Activated naive CD4-positive, alpha-beta T cell treated with anti-CD3 and anti-CD28 coated beads for 36 hours (primary cell): Measurements from ENCODE around the gene FLNC. TPM values are rescaled to one million over a fixed set of nuclear protein-coding genes. Genes with fewer than 3 reads are reported as not detected.

ENCODE experiments used
- CTCF ChIA-PET: fragments of 350-600 bp; sonication (Branson Sonifier 250); formaldehyde crosslinking; loops from one replicate; lab custom pipeline; 2021; ENCODE audit warnings: antibody characterized with exemption; lab: Charles Lee
- DNase-seq: peaks from one replicate; pipeline ENCODE4 v3.0.0-alpha.2; 2020
- H3K27ac Mint-ChIP-seq: one replicate; pipeline ENCODE4 v1.8.0; 2021; ENCODE audit warnings: mild to moderate bottlenecking, mixed read lengths
- H3K27me3 Mint-ChIP-seq: one replicate; pipeline ENCODE4 v1.8.0; 2021; ENCODE audit warnings: low read depth, mixed read lengths
- H3K36me3 Mint-ChIP-seq: one replicate; pipeline ENCODE4 v1.8.0; 2021; ENCODE audit warnings: low read depth, mixed read lengths
- H3K4me1 Mint-ChIP-seq: one replicate; pipeline ENCODE4 v1.8.0; 2021; ENCODE audit warnings: low read depth, mixed read lengths
- H3K4me3 Mint-ChIP-seq: one replicate; pipeline ENCODE4 v1.8.0; 2021; ENCODE audit warnings: mild to moderate bottlenecking, moderate library complexity, mixed read lengths
- H3K9me3 Mint-ChIP-seq: one replicate; pipeline ENCODE4 v1.8.0; 2021; ENCODE audit warnings: mixed read lengths
- intact Hi-C: fragments of 100-400 bp; cut with micrococcal nuclease; formaldehyde crosslinking; loops from one replicate; pipeline ENCODE4 v1.15.1; 2023
- total RNA-seq, 2 experiments: library from RNA; stranded (reverse); gene quantifications; one replicate each; pipeline ENCODE4 v1.2.3, GENCODE V29; 2021

FLNC gene
- total RNA-seq, 2 experiments from 2014 or later: 0.02 to 0.05 TPM

- Mint-ChIP-seq H3K36me3 (no peaks in the 10 kb centered on the region), H3K9me3 (no peaks in the 10 kb centered on the region), H3K4me3 (no peak overlapping the region), H3K4me1 (no peaks in the 10 kb centered on the region), H3K27ac (no peak overlapping the region), H3K27me3 (peaks cover 14% of the 10 kb centered on the region)
- intact Hi-C loops: no loop called here
- CTCF ChIA-PET: no interaction called here
- no peak for DNase-seq
These were observed 58.5 kb downstream of the FLNC start for GRCh38 chr7:128888756-128889095.

- DNase-seq: no peak
- no peak overlapping the region for H3K4me3 Mint-ChIP-seq
- no peaks in the 10 kb centered on the region for H3K36me3 Mint-ChIP-seq
- H3K9me3 Mint-ChIP-seq: no peaks in the 10 kb centered on the region
- no peaks in the 10 kb centered on the region for H3K4me1 Mint-ChIP-seq
- no peak overlapping the region for H3K27ac Mint-ChIP-seq
- peaks cover 14% of the 10 kb centered on the region for H3K27me3 Mint-ChIP-seq
- CTCF ChIA-PET: no interaction called here
- intact Hi-C loops: no loop called here
These were observed 58.9 kb downstream of the FLNC start for GRCh38 chr7:128889121-128889520.

GRCh38 chr7:128890306-128891109 lies 60.3 kb downstream of the FLNC start:
- Mint-ChIP-seq H3K4me3 (no peak overlapping the region), H3K9me3 (no peaks in the 10 kb centered on the region), H3K4me1 (no peaks in the 10 kb centered on the region), H3K27me3 (peaks cover 14% of the 10 kb centered on the region), H3K36me3 (no peaks in the 10 kb centered on the region), H3K27ac (no peak overlapping the region)
- no peak for DNase-seq
- intact Hi-C loops: no loop called here
- CTCF ChIA-PET: no interaction called here

GRCh38 chr7:128891110-128891941 lies 61.1 kb downstream of the FLNC start:
- Mint-ChIP-seq H3K4me1 (no peaks in the 10 kb centered on the region), H3K27me3 (peaks cover 11% of the 10 kb centered on the region), H3K4me3 (peak overlapping the region; percentile 23), H3K36me3 (no peaks in the 10 kb centered on the region), H3K27ac (no peak overlapping the region), H3K9me3 (no peaks in the 10 kb centered on the region)
- CTCF ChIA-PET: no interaction called here
- intact Hi-C loops: no loop called here
- peak; percentile 23 for DNase-seq

GRCh38 chr7:128891942-128892269 lies 61.7 kb downstream of the FLNC start:
- H3K36me3 Mint-ChIP-seq: no peaks in the 10 kb centered on the region
- intact Hi-C loops: no loop called here
- no peak overlapping the region for H3K27ac Mint-ChIP-seq
- H3K4me3 Mint-ChIP-seq: no peak overlapping the region
- H3K9me3 Mint-ChIP-seq: no peaks in the 10 kb centered on the region
- CTCF ChIA-PET: no interaction called here
- H3K4me1 Mint-ChIP-seq: no peaks in the 10 kb centered on the region
- no peak for DNase-seq
- peaks cover 13% of the 10 kb centered on the region for H3K27me3 Mint-ChIP-seq

GRCh38 chr7:128892521-128893250 lies 62.5 kb downstream of the FLNC start:
- Mint-ChIP-seq H3K4me3 (no peak overlapping the region), H3K4me1 (no peaks in the 10 kb centered on the region), H3K36me3 (no peaks in the 10 kb centered on the region), H3K27ac (no peak overlapping the region), H3K27me3 (peaks cover 14% of the 10 kb centered on the region), H3K9me3 (no peaks in the 10 kb centered on the region)
- intact Hi-C loops: no loop called here
- DNase-seq: no peak
- CTCF ChIA-PET: no interaction called here

- H3K27me3 Mint-ChIP-seq: peaks cover 16% of the 10 kb centered on the region
- no peak overlapping the region for H3K27ac Mint-ChIP-seq
- no peak for DNase-seq
These were observed 63.3 kb downstream of the FLNC start for GRCh38 chr7:128893251-128894100.

GRCh38 chr7:128894101-128894440 lies 63.9 kb downstream of the FLNC start:
- intact Hi-C loops: no loop called here
- Mint-ChIP-seq H3K4me3 (no peak overlapping the region), H3K36me3 (peaks cover 2% of the 10 kb centered on the region), H3K4me1 (no peaks in the 10 kb centered on the region), H3K27me3 (peaks cover 17% of the 10 kb centered on the region), H3K27ac (no peak overlapping the region), H3K9me3 (peaks cover 4% of the 10 kb centered on the region)
- CTCF ChIA-PET: interaction anchor here (0.7 to 1.2 kb wide), 2 partner anchors 159 to 270 kb away, joined by 3 to 4 read pairs; no protein-coding TSS in a partner anchor
- DNase-seq: no peak

More at GRCh38 chr7:128893251-128894100, 63.3 kb downstream of the FLNC start:
- Mint-ChIP-seq H3K4me3 (no peak overlapping the region), H3K9me3 (peaks cover 3% of the 10 kb centered on the region), H3K4me1 (no peaks in the 10 kb centered on the region), H3K36me3 (peaks cover 1% of the 10 kb centered on the region)
- CTCF ChIA-PET: interaction anchor here (1.2 kb wide), 1 partner anchor 271 kb away, joined by 4 read pairs; no protein-coding TSS in a partner anchor
- intact Hi-C loops: no loop called here

- Mint-ChIP-seq H3K36me3 (peaks cover 2% of the 10 kb centered on the region), H3K9me3 (peaks cover 6% of the 10 kb centered on the region), H3K27me3 (peaks cover 10% of the 10 kb centered on the region), H3K4me1 (no peaks in the 10 kb centered on the region), H3K4me3 (no peak overlapping the region), H3K27ac (no peak overlapping the region)
- intact Hi-C loops: no loop called here
- CTCF ChIA-PET: no interaction called here
- no peak for DNase-seq
These were observed 65.1 kb downstream of the FLNC start for GRCh38 chr7:128895320-128895719.

GRCh38 chr7:128899392-128899791 lies 69.2 kb downstream of the FLNC start:
- CTCF ChIA-PET: interaction anchor here (0.9 to 1.7 kb wide), 2 partner anchors 16 to 192 kb away, joined by 3 to 11 read pairs; no protein-coding TSS in a partner anchor
- H3K36me3 Mint-ChIP-seq: peaks cover 2% of the 10 kb centered on the region
- no peak overlapping the region for H3K27ac Mint-ChIP-seq
- no peaks in the 10 kb centered on the region for H3K4me1 Mint-ChIP-seq
- H3K9me3 Mint-ChIP-seq: peaks cover 6% of the 10 kb centered on the region
- no peak overlapping the region for H3K4me3 Mint-ChIP-seq
- H3K27me3 Mint-ChIP-seq: peaks cover 5% of the 10 kb centered on the region
- intact Hi-C loops: no loop called here
- DNase-seq: no peak

GRCh38 chr7:128900237-128900636 lies 70.0 kb downstream of the FLNC start:
- Mint-ChIP-seq H3K9me3 (peaks cover 6% of the 10 kb centered on the region), H3K27me3 (peaks cover 5% of the 10 kb centered on the region), H3K4me3 (no peak overlapping the region), H3K36me3 (peaks cover 2% of the 10 kb centered on the region), H3K27ac (no peak overlapping the region), H3K4me1 (no peaks in the 10 kb centered on the region)
- no peak for DNase-seq
- intact Hi-C loops: no loop called here
- CTCF ChIA-PET: interaction anchor here (0.9 to 1.7 kb wide), 2 partner anchors 17 to 192 kb away, joined by 3 to 11 read pairs; no protein-coding TSS in a partner anchor
